ENCODE data around the gene ITFG1. TPM values are rescaled to one million over a fixed set of nuclear protein-coding genes. Genes with fewer than 3 reads are reported as not detected.
"Not testable (repeated sequence)": the region's sequence is repeated elsewhere in the genome, so short reads cannot be mapped to it uniquely, and the experiment has no call there.

The ITFG1 gene
- total and polyA plus RNA-seq, 7 donors, result 12.0 to 59.3 (median 36.0) TPM

DNA sequence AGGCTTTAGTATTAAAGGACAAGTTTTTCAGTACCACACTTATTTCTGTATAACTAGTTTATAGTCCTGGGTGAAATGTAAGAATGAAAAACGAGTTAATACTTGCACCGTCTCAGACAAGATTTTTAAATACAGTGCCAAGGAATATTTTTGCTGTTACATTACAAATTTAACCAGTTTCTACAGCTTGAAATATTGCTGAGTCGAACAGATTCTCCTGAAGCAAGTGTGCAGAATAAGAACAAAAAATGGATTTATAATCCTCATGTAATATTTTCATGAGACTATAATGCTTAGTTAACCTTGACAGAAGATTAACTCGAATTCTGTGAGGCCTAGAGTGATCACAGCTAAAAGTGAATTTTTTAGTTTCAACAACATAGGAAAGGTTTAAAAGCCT, 320.2 kb downstream of the ITFG1 start:
- Histone ChIP-seq H3K36me3 (no peaks in the 10 kb centered on the region), H3K9me3 (no peaks in the 10 kb centered on the region), H3K27me3 (peaks cover 10 to 47% (median 30%) of the 10 kb centered on the region in 3 donors), H3K27ac (no peak overlapping the region), H3K4me3 (no peak overlapping the region), H3K4me1 (peaks cover 0 to 28% (median 24%) of the 10 kb centered on the region in 4 donors)
- TF ChIP-seq, protein P1, sequence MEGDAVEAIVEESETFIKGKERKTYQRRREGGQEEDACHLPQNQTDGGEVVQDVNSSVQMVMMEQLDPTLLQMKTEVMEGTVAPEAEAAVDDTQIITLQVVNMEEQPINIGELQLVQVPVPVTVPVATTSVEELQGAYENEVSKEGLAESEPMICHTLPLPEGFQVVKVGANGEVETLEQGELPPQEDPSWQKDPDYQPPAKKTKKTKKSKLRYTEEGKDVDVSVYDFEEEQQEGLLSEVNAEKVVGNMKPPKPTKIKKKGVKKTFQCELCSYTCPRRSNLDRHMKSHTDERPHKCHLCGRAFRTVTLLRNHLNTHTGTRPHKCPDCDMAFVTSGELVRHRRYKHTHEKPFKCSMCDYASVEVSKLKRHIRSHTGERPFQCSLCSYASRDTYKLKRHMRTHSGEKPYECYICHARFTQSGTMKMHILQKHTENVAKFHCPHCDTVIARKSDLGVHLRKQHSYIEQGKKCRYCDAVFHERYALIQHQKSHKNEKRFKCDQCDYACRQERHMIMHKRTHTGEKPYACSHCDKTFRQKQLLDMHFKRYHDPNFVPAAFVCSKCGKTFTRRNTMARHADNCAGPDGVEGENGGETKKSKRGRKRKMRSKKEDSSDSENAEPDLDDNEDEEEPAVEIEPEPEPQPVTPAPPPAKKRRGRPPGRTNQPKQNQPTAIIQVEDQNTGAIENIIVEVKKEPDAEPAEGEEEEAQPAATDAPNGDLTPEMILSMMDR (IDR thresholded peaks at IDR 0.05), result no peak
- TF ChIP-seq EP300 (IDR thresholded peaks at IDR 0.05) (no peak), POLR2A (IDR thresholded peaks at IDR 0.05) (no peak), POLR2AphosphoS5 (IDR thresholded peaks at IDR 0.05) (no peak)
- intact Hi-C loops (cut with DNase I), result loop anchor here (1.0 to 10.0 kb wide), 2 partner anchors 914 to 1016 kb away; no protein-coding TSS in a partner anchor
- DNase-seq, result no peak
- 66 to 83% methylated on average over 4 of the region's 4 CpGs for WGBS, 2 donors

- Histone ChIP-seq H3K9me3 (no peaks in the 10 kb centered on the region), H3K27me3 (peaks cover 10 to 40% (median 25%) of the 10 kb centered on the region in 3 donors), H3K36me3 (no peaks in the 10 kb centered on the region), H3K4me1 (peaks cover 0 to 28% (median 24%) of the 10 kb centered on the region in 4 donors), H3K4me3 (no peak overlapping the region), H3K27ac (no peak overlapping the region)
- WGBS, 2 donors, result 41 to 73% methylated on average over 3 of the region's 3 CpGs
- intact Hi-C loops (cut with DNase I), result loop anchor here (10.0 kb wide), 1 partner anchor 915 kb away; no protein-coding TSS in a partner anchor
- TF ChIP-seq POLR2AphosphoS5 (IDR thresholded peaks at IDR 0.05) (no peak), EP300 (IDR thresholded peaks at IDR 0.05) (no peak), POLR2A (IDR thresholded peaks at IDR 0.05) (no peak)
- TF ChIP-seq, protein P1 (IDR thresholded peaks at IDR 0.05), result no peak
- no peak for DNase-seq
Observed at GRCh38 chr16:47139561-47140185, 321.2 kb downstream of the ITFG1 start.

DNA sequence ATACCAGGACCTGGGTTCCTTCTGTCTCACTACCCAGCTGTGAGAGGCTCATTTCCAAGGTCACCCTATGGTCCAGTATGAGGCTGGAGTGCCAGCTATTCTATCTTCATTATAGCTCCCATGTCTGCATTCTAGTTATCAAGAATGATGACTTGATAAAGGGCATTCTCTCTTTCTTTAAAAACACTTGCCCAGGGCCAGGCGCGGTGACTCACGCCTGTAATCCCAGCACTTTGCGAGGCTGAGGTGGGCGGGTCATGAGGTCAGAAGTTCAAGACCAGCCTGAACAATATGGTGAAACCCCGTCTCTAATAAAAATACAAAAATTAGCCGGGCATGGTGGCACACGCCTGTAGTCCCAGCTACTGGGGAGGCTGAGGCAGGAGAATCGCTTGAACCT, 322.9 kb downstream of the ITFG1 start:
- Histone ChIP-seq H3K4me1 (peaks cover 0 to 15% (median 12%) of the 10 kb centered on the region in 4 donors), H3K27me3 (peaks cover 2 to 24% (median 11%) of the 10 kb centered on the region in 3 donors)
- H3K36me3 ChIP-seq; H3K27ac ChIP-seq; H3K9me3 ChIP-seq; DNase-seq; intact Hi-C loops (cut with DNase I); H3K4me3 ChIP-seq: not testable (repeated sequence)
- WGBS, 2 donors, result 70 to 88% methylated on average over 9 of the region's 9 CpGs

DNA sequence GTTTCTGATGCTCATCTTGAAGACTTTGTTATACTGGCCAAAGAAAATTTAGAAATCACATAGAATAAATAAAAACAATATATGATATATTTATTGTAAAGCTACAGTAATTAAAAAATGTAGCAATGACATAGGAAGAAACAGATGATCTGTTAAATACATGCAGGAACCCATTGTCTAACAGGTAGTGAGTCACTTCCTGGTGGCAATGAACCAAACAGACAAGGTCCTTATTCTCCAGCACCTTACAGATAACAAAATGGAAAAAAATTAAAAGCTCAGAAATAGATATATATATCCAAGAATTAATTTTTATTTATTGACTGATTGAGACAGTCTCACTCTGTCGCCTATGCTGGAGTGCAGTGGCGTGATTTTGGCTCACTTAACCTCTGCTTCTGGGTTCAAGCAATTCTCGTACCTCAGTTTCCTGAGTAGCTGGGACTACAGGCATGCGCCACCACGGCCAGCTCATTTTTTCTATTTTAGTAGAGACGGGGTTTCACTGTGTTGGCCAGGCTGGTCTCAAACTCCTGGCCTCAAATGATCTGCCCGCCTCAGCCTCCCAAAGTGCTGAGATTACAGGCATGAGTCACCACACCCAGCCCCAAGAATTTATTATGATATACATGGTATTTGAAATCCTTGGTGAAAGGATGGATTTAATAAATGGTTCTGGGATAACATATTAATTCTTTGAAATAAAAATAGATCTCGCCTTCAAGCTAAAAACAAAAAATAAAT, 324.6 kb downstream of the ITFG1 start:
- WGBS, 2 donors, result 78 to 82% methylated on average over 8 of the region's 8 CpGs
- H3K36me3 ChIP-seq, result no peaks in the 10 kb centered on the region
- TF ChIP-seq, protein P1 (IDR thresholded peaks at IDR 0.05), result no peak
- TF ChIP-seq POLR2A (IDR thresholded peaks at IDR 0.05), result no peak
- no peak for TF ChIP-seq POLR2AphosphoS5 (IDR thresholded peaks at IDR 0.05)
- no peak for TF ChIP-seq EP300 (IDR thresholded peaks at IDR 0.05)
- H3K27me3 ChIP-seq, result peaks cover 0 to 7% (median 0%) of the 10 kb centered on the region in 3 donors
- no peaks in the 10 kb centered on the region for H3K4me1 ChIP-seq
- intact Hi-C loops (cut with DNase I), result no loop called here
- no peak for DNase-seq
- no peaks in the 10 kb centered on the region for H3K9me3 ChIP-seq
- H3K4me3 ChIP-seq, result no peak overlapping the region
- H3K27ac ChIP-seq, result no peak overlapping the region

DNA sequence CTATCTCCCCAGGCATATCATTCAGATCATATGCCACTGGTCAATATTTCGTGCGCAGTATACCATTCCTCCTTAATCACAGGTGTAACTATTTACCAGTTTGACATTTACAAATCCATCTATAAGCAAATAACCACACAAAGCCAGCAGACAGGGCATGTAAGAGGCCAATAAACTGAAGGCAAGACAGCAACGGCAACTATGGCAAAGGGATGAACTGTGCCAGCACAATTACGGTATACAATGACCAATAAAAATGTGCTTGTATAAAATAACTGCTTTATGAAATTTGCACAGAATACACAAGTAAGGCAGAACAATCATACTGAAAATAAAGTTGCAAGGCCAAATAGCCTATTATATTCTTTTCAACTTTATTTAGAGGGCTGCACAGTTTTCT, 326.3 kb downstream of the ITFG1 start:
- WGBS, 2 donors, result 23 to 68% methylated on average over 4 of the region's 4 CpGs
- H3K27ac ChIP-seq, result no peak overlapping the region
- intact Hi-C loops (cut with DNase I), result no loop called here

More for the DNA sequence above, 326.3 kb downstream of the ITFG1 start:
- Histone ChIP-seq H3K4me3 (no peak overlapping the region), H3K4me1 (no peaks in the 10 kb centered on the region), H3K36me3 (no peaks in the 10 kb centered on the region), H3K27me3 (no peaks in the 10 kb centered on the region), H3K9me3 (no peaks in the 10 kb centered on the region)
- TF ChIP-seq POLR2AphosphoS5 (IDR thresholded peaks at IDR 0.05) (no peak), EP300 (IDR thresholded peaks at IDR 0.05) (no peak), POLR2A (IDR thresholded peaks at IDR 0.05) (no peak)
- TF ChIP-seq, protein P1 (IDR thresholded peaks at IDR 0.05), result no peak
- no peak for DNase-seq
